NCI-H748 (cell line): ENCODE data around the gene TYW5.
"Not testable (repeated sequence)": the region's sequence is repeated elsewhere in the genome, so short reads cannot be mapped to it uniquely, and the experiment has no call there.

ENCODE experiments used
- DNase-seq: peaks from one replicate; lab custom pipeline; 2025; ENCODE audit not compliant: unreplicated experiment; lab: John Stamatoyannopoulos, UW

Gene TYW5

DNA sequence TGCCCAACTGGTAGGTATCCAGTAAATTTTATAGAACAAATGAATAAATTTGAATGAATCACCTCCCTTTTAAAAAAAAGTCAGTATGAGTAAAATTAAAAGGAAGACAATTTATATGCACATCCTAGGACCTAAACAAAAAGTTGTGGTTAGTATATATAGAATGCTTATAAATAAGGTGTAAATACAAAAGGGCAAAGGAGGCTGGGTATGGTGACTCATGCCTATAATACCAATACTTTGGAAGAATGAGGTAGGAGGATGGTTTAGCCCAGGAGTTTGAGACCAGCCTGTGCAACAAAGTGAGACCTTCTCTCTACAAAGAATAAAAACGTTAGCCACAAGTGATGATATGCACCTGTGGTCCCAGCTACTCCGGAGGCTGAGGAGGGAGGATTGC is 31.4 kb downstream of the TYW5 start:
- DNase-seq = no peak

GRCh38 chr2:199922856-199923255 is 32.4 kb downstream of the TYW5 start:
- DNase-seq = no peak

DNA sequence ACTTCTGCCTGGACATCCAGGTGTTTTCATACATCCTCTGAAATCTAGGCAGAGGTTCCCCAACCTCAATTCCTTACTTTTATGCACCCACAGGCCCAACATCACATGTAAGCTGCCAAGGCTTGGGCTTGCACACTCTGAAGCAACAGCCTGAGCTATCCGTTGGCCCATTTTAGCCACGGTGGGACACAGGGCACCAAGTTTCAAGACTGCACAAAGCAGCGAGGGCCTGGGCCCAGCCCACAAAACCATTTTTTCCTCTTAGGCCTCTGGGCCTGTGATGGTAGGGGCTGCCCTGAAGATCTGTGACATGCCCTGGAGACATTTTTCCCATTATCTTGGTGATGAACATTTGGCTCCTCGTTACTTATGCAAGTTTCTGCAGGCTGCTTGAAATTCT is 38.3 kb downstream of the TYW5 start:
- DNase-seq = no peak

DNA sequence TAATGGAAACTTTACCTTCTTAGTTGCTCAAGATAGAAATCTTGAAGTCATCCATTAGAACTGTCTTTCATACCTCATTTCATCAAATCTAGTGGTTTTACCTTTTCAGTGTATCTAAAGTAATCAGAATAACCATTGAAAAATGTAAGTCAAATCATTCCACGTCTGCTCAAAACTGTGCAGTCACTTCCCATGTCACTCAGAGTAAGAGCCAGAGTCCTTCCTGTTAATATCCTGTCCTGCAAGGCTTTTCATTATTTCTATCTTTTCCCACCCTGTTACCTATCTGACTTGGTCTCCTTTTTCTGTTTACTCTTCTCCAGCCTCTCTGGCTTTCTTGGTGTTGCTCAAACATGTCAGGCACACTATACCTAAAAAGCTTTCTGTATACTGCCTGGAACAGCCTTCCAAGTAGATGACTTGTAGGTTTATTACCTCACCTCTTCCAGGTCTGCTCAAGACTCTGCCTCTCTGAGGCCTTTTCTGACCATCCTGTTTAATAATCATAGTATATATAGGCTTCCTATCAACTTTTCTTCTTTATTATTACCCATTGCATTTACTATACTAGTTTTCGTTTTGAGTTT is 40.8 kb downstream of the TYW5 start:
- DNase-seq = no peak

DNA sequence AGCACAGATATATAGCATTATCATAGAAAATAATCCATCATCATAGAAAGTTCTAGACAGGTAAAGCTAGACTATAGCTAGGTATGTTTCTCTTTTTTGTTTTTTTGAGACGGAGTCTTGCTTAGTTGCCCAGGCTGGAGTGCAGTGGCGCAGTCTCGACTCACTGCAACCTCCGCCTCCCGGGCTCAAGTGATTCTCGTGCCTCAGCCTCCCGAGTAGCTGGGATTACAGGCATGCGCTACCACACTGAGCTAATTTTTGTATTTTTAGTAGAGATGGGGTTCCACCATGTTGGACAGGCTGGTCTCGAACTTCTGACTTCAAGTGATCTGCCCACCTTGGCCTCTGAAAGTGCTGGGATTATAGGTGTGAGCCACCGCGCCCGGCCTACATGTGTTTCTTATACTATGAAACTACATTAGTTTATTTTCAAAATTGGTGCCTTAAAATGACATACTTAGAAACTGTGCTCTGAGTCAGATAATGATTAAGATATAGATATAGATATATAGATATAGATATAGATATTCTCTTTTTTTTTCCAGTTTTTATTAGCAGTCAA is 42.7 kb downstream of the TYW5 start:
- DNase-seq = not testable (repeated sequence)

DNA sequence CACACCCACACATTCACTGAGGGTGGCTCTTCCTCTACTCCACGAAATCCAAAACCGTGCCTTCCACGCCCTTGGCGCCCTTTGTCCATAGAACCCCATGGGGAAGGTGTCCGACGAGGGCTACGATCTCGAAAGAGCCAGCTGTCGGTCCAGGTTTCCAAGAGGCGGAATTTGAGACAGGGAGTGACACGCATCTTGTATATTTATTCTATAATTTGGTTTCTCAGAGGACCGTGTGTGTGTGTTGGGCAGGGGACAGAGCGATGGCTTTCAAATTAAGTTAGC is 43.5 kb downstream of the TYW5 start:
- no peak for DNase-seq

DNA sequence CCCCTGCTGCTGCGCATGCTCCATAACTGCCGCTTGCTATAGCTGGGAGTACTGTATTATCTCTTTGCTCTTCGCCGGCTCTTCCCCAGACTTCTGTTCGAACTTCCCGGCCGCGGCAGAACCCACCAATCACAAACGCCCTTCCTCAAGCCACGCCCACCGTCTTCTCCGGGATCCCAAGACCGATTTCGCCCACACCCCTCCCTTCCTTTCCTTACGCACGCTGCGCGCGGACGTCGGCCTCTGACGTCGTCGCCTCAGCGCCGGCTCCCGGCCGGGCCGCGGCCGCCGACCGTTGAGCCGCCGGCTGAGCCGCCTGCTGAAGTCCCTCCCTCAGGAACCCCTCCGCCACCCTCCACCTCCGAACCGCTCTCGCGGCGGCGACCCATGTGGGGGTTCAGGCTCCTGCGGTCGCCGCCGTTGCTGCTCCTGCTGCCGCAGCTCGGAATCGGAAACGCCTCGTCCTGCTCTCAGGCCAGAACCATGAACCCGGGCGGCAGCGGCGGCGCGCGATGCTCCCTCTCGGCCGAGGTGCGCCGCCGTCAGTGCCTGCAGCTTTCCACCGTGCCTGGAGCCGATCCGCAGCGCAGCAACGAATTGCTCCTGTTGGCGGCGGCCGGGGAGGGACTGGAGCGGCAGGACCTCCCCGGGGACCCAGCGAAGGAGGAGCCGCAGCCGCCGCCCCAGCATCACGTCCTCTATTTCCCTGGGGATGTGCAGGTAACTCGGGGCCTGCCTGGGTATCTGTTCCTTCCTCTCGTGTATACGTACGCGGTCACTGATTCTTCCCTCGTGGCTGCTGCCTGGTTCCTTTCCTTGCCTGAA is 44.0 kb downstream of the TYW5 start, which contains the start of gene C2orf69:
Gene C2orf69 (plus strand): TSS at position 242 of the 825 bp plus-strand sequence. CDS start 146 bp downstream, at position 388.
- DNase-seq = peak; percentile 99

DNA sequence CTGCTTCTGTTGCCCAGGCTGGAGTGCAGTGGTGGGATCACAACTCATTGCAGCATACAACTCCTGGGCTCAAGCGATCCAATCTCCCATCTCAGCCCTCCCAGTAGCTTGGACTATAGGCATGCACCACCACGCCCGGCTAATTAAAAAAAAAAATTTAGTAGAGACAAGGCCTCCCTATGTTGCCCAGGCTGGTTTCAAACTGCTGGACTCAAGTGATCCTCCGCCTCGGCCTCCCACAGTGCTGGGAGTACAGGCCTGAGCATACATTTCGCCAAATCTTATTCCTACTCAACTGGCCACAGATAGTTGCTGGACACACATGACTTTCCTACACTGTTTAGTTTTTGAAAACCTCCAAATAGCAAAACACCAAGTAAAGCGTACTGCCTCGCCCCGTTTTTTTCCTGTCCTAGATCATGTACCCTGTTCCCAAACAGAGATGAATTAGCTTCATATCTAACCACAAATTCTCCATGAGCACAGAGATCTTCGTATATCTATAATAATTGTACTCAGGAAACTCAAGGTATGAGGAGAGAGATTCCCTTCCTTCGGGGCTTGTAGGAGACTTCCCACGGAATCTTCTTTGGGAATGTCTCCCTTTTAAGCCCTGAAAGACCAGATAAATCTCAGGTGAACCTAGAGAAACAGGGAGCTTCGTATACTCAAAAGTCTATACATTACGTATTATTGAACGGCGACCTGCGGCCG is 44.8 kb downstream of the TYW5 start:
- no peak for DNase-seq

DNA sequence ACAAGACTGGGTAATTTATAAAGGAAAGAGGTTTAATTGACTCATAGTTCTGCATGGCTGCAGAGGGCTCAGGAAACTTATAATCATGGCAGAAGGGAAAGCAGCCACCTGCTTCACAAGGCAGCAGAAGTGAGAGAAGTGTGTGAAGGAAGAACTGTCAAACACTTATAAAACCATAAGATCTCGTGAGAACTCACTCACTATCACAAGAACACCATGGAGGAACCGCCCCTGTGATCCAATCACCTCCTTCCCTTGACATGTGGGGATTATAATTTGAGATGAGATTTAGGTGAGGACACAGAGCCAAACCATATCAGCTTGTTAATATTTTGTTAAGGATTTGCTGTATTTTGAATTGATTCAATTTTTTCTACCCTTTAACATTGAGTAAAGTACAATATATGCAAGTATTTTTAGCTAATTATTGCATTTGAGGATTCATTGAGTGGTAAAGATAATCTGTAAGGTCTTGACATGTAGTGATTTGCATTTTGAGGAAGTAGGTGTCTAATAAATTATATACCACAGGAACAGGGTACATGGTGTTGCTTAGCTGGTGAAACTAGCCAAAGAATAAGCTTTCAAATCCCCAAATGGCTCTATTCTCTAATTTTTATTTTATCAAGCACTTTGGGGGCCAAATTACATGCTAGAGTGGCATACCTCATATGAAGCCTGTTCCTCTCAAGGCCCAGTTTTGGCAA is 48.1 kb downstream of the TYW5 start:
- DNase-seq = no peak

GRCh38 chr2:199903111-199903510 is 52.2 kb downstream of the TYW5 start:
- no peak for DNase-seq

GRCh38 chr2:199902486-199903110 is 52.7 kb downstream of the TYW5 start:
- no peak for DNase-seq

GRCh38 chr2:199901942-199902341 is 53.3 kb downstream of the TYW5 start:
- DNase-seq = no peak

DNA sequence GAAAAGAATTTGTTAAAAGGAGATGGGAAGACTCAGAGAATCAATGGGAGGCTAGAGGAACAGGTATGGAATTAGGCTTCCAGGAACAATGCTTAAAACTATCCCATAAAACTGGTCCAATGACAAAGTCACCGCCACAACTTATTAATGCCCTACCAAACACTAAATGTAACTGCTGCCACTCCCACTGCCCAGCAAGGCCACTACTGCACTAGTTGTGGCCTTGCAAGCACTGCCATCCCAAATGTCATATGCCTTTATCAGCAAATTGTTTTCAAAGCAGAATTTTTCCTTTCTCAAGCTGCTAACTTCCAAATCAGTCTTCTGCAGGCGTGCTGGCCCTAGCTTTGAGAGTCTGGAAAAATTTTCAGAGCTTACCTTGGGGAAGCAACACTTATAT is 58.7 kb downstream of the TYW5 start:
- DNase-seq = no peak

DNA sequence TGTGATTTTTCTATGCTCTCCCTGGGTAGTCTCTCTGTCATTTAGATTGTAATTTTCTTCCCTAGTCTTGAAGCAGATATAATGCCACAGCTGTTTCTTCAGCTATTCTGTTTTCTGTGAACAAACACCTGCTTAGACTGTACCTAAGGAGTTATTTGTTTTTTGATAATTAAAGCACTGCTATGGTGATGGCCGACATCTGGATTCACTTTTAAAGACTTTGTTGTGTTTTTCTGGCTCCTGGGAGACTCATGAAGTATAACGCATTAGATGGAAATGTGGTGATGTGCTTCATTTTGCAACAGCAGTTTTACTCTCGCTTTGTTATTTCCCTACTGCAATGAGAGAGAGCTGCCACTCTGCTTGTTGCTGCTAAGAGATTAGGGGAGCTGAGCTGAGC is 59.9 kb downstream of the TYW5 start:
- no peak for DNase-seq

DNA sequence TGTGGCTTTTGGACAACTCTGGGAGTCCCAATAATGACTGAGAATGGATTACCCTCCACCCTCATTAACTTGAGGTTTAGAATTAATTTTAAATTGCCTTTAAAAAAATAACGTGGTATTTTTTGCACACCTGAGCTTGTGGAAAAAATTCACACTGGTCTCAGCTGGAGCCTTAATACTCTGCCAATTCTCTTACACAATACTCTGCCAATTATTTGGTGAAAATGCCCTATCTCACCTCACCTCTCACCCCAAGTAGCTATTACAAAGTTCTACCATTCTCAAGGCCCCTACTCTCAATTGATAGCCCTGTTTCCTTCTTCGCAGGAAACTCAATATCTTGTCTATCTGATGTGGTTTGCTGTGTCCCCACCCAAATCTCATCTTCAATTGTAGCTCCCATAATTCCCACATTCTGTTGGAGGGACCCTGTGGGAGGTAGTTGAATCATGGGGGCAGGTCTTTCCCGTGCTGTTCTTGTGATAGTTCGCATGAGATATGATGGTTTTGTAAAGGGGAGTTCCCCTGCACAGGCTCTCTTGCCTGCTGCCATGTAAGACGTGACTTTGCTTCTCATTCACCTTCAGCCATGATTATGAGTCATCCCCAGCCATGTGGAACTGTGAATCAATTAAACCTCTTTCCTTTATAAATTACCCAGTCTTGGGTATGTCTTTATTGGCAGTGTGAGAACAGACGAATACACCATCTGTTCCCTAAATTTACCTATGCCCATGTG is 71.6 kb downstream of the TYW5 start:
- no peak for DNase-seq

DNA sequence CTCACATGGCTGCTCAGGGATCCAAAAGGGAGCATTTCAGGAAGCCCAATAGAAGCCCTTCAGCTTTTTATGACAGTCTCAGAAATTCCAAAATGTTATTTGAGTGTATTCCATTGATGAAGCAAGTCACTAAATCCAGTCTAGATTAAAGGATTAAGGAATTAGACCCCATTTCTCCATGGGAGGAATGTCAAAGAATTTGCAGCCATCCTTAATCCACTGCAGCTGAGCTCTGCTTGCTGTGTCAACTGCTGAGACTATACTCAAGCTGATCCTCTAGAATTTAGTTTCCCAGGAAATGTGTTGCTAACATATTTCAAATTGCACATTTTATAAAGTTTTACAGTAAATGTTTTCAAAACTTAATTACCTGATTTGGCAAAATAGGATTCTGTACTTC is 72.6 kb downstream of the TYW5 start:
- DNase-seq = no peak
